K562 (cell line): ENCODE results near the gene TMED6. TPM values are rescaled to one million over a fixed set of nuclear protein-coding genes. Genes with fewer than 3 reads are reported as not detected.

Source experiments
- AFF1 ChIP-seq, 2 experiments: fragments of 450-650 bp; IDR thresholded peaks; 2 replicates each; pipeline ENCODE4 v1.6.1; 2018; ENCODE audit warnings: mild to moderate bottlenecking in 2 of 2, low read depth in 1 of 2; ENCODE audit not compliant: partially characterized antibody in 2 of 2
- CHCHD3 ChIP-seq: fragments of 250-450 bp; sonication (Bioruptor Pico); IDR thresholded peaks from 2 replicates; pipeline ENCODE4 v2.1.2; 2022; ENCODE audit warnings: mild to moderate bottlenecking
- CREB3L1 ChIP-seq: fragments of 450-650 bp; IDR thresholded peaks from 2 replicates; pipeline ENCODE4 v1.6.1; 2014; ENCODE audit warnings: low read depth, mild to moderate bottlenecking, moderate library complexity, borderline replicate concordance
- FOSL1 ChIP-seq: fragments of 200-800 bp; sonication (Bioruptor generic); conservative IDR thresholded peaks from 2 replicates; pipeline ENCODE4 v1.6.1; 2016; ENCODE audit warnings: missing genetic modification characterization, missing compliant biosample characterization
- GABPB1 ChIP-seq: sonication (generic); formaldehyde crosslinking; IDR thresholded peaks from 2 replicates; pipeline ENCODE4 v1.8.0; 2022; ENCODE audit warnings: mild to moderate bottlenecking, missing genetic modification reagents
- HDAC2 ChIP-seq: fragments of 450-650 bp; IDR thresholded peaks from 2 replicates; pipeline ENCODE4 v1.6.1; 2016; ENCODE audit warnings: mild to moderate bottlenecking
- IRF2 ChIP-seq: sonication (generic); formaldehyde crosslinking; IDR thresholded peaks from 2 replicates; pipeline ENCODE4 v1.8.1; 2022; ENCODE audit warnings: mild to moderate bottlenecking, missing genetic modification reagents
- MLX ChIP-seq, 2 experiments: fragments of 450-650 bp in 1 of 2; sonication (generic) in 1 of 2; formaldehyde crosslinking; conservative IDR thresholded peaks; 2 replicates each; pipeline versions ENCODE4 v1.4.0 to v1.8.1; 2020 to 2022; ENCODE audit warnings: mild to moderate bottlenecking in 1 of 2, missing genetic modification reagents in 1 of 2
- MNT ChIP-seq, 2 experiments: fragments of 450-650 bp; conservative IDR thresholded peaks; 2 replicates each; pipeline ENCODE4 v1.6.1; 2017; ENCODE audit warnings: mild to moderate bottlenecking in 2 of 2, moderate library complexity in 2 of 2
- NFIC ChIP-seq: fragments of 450-650 bp; IDR thresholded peaks from 2 replicates; pipeline ENCODE4 v1.6.1; 2017; ENCODE audit warnings: mild to moderate bottlenecking, inconsistent platforms
- NUFIP1 ChIP-seq: fragments of 450-650 bp; IDR thresholded peaks from 2 replicates; pipeline ENCODE4 v1.6.1; 2018; ENCODE audit not compliant: partially characterized antibody
- RHOXF2B ChIP-seq: fragments of 250-450 bp; sonication (Bioruptor Pico); conservative IDR thresholded peaks from 2 replicates; pipeline ENCODE4 v1.5.1; 2021
- SRSF7 ChIP-seq: fragments of 200-400 bp; formaldehyde crosslinking; optimal IDR thresholded peaks from 2 replicates; pipeline ENCODE3; 2017; ENCODE audit warnings: mild to moderate bottlenecking, low read depth, low read length
- STAT5B ChIP-seq: fragments of 250-450 bp; sonication (Bioruptor Pico); IDR thresholded peaks from 2 replicates; pipeline ENCODE4 v1.8.0; 2021; ENCODE audit warnings: mild to moderate bottlenecking, inconsistent platforms
- THRB ChIP-seq: fragments of 450-650 bp; formaldehyde crosslinking; conservative IDR thresholded peaks from 2 replicates; pipeline ENCODE4 v1.4.0; 2022; ENCODE audit warnings: mild to moderate bottlenecking, missing genetic modification characterization
- ZNF12 ChIP-seq: sonication (generic); formaldehyde crosslinking; IDR thresholded peaks from 2 replicates; pipeline ENCODE4 v1.4.0; 2020; ENCODE audit warnings: mild to moderate bottlenecking, missing genetic modification reagents
- ZNF3 ChIP-seq: fragments of 250-450 bp; sonication (Bioruptor Pico); IDR thresholded peaks from 2 replicates; pipeline ENCODE4 v1.5.0; 2021; ENCODE audit warnings: mild to moderate bottlenecking, moderate library complexity
- ZNF311 ChIP-seq: fragments of 250-450 bp; sonication (Bioruptor Pico); IDR thresholded peaks from 2 replicates; pipeline ENCODE4 v1.4.0; 2020; ENCODE audit warnings: mild to moderate bottlenecking, moderate library complexity
- polyA plus RNA-seq, 8 experiments: library from polyadenylated mRNA; depleted of rRNA in 4 of 8; stranded (reverse) in 5 of 8; unstranded in 3 of 8; fragments of >200 nt; fragmentation: Nextera tagmentation in 2 of 8; fragmentation: Illumina TruSeq in 1 of 8; extraction: Ambion mirVana in 2 of 8; extraction: Trizol in 1 of 8; gene quantifications; 2 replicates each; pipeline versions ENCODE4 v1.2.1 to v1.2.3, GENCODE V29; 2011 to 2014; ENCODE audit warnings: inconsistent platforms in 1 of 8, missing spikeins in 1 of 8
- total RNA-seq, 7 experiments: library from RNA; depleted of rRNA in 6 of 7; stranded (reverse); fragments of >200 nt in 6 of 7; fragmentation: Illumina TruSeq in 2 of 7; extraction: Trizol in 2 of 7; gene quantifications; 2 replicates each; pipeline versions ENCODE4 v1.2.1 to v1.2.3, GENCODE V29; 2011 to 2021; ENCODE audit warnings: low replicate concordance in 1 of 7

Gene TMED6
- total and polyA plus RNA-seq, 9 of the 15 experiments (the other 6 are each of a cell fraction or from before 2014, with no cell fraction given), result 0.14 to 0.45 (median 0.25) TPM; not detected in 2

GRCh38 chr16:69330286-69331109, 21.1 kb downstream of the TMED6 start, which contains the start of gene PDF (continued):
- TF ChIP-seq THRB (no peak), HDAC2 (no peak), RHOXF2B (CRISPR knock-in tag) (no peak), CREB3L1 (peak; percentile 67), CHCHD3 (CRISPR knock-in tag) (no peak), NUFIP1 (no peak), MLX (CRISPR knock-in tag; conservative IDR thresholded peaks at IDR 0.05) (0 out of 4 replicates have a peak, but pooled peaks have one; percentile 0 to 53), NFIC (no peak; the same call in 1 of the 2 replicates), MNT (conservative IDR thresholded peaks at IDR 0.05) (peak; percentile 64 to 67), FOSL1 (0 out of 2 replicates have a peak, but pooled peaks have one; percentile 14), ZNF3 (no peak), AFF1 (IDR thresholded peaks at IDR 0.05; ENCODE audit: low read depth in 1 of 2, partially characterized antibody in 2 of 2) (no peak), IRF2 (peak; percentile 61; the same call in 1 of the 2 replicates), ZNF311 (no peak), GABPB1 (CRISPR knock-in tag) (peak; percentile 89), ZNF12 (CRISPR knock-in tag) (no peak), SRSF7 (no peak), STAT5B (CRISPR knock-in tag) (no peak)
